Activated T-cell treated with anti-CD3 and anti-CD28 coated beads for 48 hours (primary cell): ENCODE measurements around the gene HPX.

Experiments used
- DNase-seq: peaks from one replicate; pipeline ENCODE4 v3.0.0-alpha.2; 2020; ENCODE audit warnings: low read depth

The HPX gene, protein sequence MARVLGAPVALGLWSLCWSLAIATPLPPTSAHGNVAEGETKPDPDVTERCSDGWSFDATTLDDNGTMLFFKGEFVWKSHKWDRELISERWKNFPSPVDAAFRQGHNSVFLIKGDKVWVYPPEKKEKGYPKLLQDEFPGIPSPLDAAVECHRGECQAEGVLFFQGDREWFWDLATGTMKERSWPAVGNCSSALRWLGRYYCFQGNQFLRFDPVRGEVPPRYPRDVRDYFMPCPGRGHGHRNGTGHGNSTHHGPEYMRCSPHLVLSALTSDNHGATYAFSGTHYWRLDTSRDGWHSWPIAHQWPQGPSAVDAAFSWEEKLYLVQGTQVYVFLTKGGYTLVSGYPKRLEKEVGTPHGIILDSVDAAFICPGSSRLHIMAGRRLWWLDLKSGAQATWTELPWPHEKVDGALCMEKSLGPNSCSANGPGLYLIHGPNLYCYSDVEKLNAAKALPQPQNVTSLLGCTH

GRCh38 chr11:6440906-6441358 lies at the start of gene HPX:
Gene HPX, minus strand, starts transcription at chr11:6440987. Its CDS starts 24 bp downstream, at chr11:6440963.
- no peak for DNase-seq

DNA sequence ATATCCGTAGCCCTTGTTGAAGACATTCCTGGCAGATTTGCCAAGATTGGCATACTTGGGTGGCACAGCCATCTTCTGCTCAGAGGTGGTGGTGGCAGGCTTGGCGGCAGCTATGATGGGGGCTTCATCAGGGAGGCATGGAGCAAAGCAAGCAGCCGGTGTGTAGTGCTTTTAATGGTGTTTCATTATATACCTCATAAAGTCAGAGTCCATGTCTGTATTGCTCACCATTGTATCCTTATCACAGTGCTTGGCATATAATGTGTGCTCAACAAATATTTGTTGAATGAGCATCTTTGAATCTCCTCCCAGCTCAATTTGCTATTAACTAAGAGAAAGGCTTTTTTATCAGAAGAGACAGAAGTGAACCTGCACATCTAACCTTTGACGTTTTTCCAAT lies 48.5 kb upstream of the HPX start:
- DNase-seq, result no peak

DNA sequence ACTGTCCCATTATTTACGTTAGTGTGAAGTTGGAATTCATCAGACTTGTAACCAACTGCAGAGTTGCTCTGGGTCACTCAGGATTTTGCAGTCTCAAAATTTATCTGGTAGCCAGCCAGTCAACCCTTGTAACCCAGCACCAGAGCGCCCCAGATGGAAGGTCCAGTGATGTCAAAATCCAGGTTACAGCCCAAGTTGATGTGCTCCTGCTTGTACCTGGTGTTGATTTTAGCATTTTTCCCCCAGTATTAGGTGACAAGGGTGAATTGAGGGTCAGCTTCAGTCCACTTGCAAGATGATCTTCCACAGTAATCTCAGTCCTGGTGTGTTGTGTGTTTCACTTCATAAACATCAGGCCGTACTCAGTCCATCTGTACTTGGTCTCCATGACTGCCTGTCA lies 48.0 kb upstream of the HPX start:
- DNase-seq, result no peak

- no peak for DNase-seq
Measured at GRCh38 chr11:6488342-6488741, 47.6 kb upstream of the HPX start.

DNA sequence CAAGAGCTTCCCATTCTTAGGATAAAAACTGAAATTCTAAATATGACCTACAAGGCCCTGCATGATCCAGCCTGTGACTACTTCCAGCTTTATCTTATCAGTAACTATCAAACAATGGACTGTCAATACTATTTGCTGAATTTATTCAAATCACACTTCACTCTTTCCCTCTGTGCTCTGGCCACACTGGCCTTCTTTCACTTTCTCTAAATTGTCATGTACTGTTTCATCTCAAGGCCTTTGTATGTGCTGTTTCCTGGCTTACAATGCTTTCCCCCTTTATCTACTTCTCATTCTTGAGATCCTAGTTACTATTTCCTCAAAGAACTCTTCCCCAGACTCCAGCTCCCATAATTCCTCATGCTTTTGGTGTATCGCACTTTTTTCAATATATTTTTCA lies 46.2 kb upstream of the HPX start:
- DNase-seq, result no peak

DNA sequence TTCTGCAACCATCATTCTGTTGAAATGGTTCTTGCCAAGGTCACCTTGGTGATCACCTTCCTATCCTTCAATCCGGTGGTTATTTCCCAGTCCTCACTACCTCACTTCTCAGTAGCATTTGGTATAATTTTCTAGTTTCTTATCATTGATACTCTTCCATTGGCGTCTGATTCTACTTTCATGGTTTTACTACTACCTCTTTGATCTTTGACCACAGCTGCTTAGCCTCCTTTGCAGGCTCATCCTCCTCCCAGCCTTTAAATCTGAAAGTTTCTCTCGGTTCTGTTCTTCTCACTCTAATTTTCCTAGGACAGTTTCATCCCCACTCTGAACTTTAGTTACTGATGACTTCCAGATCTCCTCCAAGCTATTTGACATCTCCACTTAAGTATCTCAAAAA lies 45.5 kb upstream of the HPX start:
- no peak for DNase-seq

DNA sequence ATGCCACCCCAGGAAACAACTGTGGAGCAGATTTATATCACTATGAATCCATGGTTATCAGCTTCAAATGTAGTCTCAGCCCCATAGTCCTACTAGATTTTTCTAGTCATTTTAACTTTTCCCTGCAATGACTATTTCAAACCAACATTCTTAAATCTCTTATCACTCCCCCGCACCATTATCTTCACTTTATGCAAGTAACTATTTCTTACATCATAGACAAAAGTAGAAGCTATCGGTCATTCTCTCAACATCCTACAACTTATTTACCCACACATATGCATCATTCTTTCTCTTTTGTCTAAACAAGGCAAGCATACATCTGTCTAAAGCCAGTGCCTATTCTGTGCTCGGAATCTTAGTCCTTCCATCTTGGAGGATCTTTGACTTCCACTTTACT lies 44.9 kb upstream of the HPX start:
- no peak for DNase-seq

DNA sequence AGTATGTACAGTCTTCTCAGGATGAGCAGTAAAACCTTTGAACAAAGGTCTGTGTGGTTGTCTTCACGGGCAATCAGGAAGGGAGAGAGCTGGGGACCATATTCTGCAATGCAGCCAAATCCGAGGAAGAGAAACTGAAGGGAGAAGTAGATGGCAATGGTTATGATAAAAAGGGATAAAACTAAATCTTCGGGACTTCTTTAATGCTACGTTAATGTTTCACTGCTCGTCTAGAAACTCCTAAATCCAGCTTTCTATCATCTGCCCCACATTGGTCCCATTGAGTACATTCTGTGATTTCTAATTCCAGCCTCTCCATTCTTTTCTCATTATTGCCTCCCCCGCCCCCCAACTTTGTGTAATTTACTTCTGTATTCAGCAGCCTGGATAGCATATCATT lies 42.2 kb upstream of the HPX start:
- DNase-seq, result no peak

DNA sequence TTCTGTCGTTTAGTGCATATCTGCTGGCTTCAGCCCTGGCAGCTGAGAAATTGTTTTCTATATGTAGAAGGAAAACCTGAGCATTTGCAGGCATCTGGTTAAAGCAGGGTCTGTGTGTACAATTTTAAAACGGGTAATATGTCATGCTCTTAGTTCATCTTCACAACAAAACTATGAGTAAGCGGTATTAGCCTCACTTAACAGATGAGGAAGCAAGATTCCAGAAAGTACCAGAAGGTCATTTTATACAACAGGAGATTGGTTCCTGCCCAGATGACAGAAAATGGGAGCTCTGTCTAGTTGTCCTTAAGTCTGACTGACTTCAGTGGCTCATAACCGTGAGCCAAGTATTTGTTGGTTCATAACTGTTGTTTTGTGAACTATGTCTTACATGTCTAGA lies 41.7 kb upstream of the HPX start:
- no peak for DNase-seq

DNA sequence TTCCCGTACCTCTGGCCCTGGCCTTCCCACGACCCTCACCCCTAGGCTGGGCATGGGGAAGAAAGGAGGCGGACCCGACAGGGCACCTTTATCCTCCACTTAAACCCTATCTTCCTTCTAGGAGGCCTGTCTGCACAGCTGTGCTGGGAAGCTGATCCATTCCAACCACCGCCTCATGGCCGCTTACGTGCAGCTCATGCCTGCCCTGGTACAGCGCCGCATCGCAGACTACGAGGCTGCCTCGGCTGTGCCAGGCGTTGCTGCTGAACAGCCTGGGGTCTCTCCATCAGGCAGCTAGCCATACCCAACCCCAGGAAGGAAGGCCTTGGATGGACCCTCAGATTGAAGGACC lies 41.1 kb upstream of the HPX start:
- DNase-seq, result no peak

GRCh38 chr11:6481012-6481923 lies 40.5 kb upstream of the HPX start, which contains the start of the genes ARFIP2 and TIMM10B:
Gene ARFIP2, minus strand, starts transcription at chr11:6481331. Its CDS starts 910 bp downstream, at chr11:6480421.
Gene TIMM10B, plus strand, starts transcription at chr11:6481501. Its CDS starts 16 bp downstream, at chr11:6481517.
- DNase-seq, result peak; percentile 96

DNA sequence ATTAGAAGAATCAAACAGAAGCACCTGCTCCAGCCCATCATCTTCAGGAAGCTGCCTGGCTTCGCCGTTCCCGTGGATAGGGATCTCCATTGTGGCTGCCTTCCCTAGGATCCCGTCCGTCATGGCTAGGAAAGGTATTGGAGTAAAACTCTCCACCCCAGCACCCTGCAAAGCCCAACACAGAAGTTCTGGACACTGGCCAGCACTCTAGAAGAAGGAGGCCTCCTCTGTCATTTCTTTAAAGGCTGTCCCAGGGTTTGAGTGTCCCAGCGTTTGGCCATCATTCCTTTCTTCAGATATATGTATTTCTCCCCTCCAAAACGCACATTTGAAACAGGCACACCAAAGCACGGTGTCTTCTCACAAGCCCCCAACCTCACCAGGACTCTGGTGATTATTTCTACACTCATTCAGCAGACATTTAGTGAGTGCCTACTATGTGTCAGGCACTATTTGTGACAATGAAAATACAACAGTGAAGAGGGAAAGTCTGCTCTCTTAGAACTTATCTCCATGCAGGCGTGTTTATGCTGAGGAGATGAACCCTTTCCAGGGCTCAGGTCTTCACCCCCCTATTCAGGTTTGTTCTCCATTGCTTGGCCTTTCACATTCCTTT lies 39.6 kb upstream of the HPX start:
- no peak for DNase-seq

DNA sequence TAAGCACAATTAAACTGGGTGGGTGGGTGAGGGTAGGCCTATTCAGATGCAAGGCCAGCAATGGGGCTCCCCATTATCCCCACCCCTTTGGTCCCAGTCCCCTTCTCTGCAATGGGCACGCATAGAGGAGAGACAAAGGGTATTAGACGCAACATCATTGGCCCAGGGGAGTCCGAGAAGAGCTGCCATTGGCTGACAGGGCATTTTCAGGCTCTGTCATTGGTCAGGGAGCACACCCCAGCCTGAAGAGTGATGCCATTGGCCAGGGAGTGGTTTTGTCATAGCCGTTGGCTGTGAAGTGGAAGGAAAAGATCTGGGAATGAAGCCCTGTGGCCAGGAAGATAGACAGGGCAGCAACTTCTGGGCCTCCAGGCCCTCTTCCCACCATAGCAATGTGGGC lies 35.8 kb upstream of the HPX start:
- no peak for DNase-seq

DNA sequence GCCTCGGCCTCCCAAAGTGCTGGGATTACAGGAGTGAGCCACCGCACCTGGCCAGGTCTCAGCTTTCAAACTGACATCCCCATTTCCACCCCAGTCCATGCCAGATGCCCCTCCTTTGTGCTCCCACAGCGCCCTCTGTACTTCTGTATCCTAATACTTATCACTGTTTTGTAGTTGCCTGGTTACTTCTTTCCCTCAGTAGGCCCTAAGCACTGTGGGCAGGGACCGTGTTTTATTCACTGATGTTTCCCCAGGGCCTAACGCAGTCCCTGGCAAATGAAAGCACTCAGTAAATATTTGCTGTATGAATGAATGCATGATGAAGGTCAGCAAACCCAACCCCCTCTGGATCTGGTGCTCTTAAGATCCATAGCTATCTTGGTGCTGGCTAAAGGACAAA lies 35.1 kb upstream of the HPX start:
- no peak for DNase-seq

GRCh38 chr11:6474806-6475500 lies 34.2 kb upstream of the HPX start:
- DNase-seq, result no peak

GRCh38 chr11:6474413-6474792 lies 33.6 kb upstream of the HPX start:
- DNase-seq, result no peak

GRCh38 chr11:6473451-6474412 lies 32.9 kb upstream of the HPX start, which contains the start of gene TRIM3:
Gene TRIM3, minus strand, starts transcription at chr11:6473941. Its CDS starts 8,246 bp downstream, at chr11:6465695.
- peak; percentile 46 for DNase-seq

- DNase-seq, result no peak
Measured at GRCh38 chr11:6472934-6473333, 32.1 kb upstream of the HPX start.

DNA sequence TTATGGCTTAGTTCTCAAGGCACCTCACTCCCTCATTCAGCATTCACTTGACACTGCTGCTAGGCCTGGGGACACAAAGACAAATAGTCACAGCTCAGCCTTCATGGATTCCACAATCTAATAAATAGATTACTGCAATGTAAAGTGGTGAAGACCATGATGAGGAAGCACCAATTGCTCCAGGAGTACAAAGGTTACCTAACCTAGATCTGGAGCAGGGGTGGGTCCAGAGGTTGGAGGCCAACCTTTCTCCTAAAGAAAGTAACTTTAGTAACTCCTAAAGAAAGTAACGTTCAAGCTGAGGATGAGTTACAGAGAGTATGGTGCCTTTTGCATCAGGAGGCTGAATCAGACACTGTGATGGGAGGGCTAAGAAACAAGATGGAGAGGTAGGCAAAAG lies 28.8 kb upstream of the HPX start:
- DNase-seq, result no peak

DNA sequence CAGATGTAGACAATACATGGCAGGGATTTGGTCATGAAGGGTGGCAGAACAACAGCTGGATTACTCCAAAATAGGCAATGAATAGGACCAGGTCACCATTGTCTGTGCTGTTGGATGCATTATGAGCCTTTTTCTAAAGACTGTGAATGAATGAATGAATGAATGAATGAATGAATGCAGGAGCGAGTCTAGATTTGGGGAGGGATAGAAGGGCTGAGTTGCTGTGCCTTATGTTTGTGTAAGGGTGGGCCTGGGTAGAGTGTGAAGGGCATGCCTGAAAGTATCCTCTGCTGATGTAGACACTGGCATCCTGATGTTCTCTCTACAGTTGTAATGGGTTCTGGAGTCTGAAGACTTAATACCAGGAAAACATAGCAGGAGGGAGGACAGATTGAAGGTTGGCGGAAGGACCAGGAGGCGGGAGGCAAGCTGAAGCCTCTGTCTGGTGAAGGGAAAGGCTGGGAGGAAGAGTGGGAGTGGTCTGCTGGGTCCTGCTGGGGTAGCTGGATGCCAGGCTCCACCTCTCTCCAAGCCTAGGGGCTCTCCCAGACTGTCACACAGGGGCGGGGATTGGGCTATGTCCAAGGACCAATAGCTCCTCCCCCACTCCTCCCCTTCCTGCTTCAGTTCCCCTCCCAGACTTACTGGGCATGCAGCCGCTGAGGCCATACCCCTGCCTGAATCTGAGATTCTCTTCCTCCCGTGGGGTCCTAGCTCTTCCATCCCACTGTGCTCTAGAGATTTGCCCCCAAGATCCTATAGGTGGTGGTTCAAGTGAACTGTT lies 28.1 kb upstream of the HPX start:
- no peak for DNase-seq
